GM21360 (cell line): Measurements from ENCODE around the gene GMPR.

ENCODE experiments used
- ATAC-seq: cut with Tn5 transposase; IDR thresholded peaks from one replicate; pipeline ENCODE4 v1.9.1; 2021; ENCODE audit warnings: mild to moderate bottlenecking, moderate library complexity; ENCODE audit not compliant: unreplicated experiment

Gene GMPR

DNA sequence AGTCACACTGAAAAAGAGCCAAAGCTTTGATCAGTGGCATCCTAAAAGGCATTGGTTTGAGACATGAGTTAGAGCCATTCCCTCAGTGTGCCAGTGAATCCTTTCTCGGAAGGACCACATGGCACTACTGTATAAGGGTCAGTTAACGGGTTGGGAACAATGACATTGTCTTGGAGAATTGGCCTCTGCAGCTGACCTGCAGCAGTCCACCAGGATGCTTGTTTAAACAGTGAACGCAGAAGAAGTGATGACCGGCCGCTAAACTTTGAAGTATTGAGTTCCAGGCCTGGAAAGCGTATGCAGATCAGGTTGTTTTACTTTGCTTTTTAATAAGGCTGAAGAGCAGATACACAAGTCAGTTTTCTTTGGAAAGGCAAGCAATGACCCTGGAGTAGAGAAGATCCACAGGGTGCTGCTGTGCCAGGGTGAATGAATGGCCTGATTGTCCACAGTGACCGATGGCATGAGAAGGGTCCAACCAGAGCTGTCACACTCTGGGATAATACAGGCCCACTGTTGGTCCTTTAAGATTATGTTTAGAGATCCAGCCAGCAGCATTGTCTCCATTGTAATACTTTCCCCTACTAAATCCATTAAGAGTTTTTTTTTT lies 57.8 kb downstream of the GMPR start:
- no peak for ATAC-seq

DNA sequence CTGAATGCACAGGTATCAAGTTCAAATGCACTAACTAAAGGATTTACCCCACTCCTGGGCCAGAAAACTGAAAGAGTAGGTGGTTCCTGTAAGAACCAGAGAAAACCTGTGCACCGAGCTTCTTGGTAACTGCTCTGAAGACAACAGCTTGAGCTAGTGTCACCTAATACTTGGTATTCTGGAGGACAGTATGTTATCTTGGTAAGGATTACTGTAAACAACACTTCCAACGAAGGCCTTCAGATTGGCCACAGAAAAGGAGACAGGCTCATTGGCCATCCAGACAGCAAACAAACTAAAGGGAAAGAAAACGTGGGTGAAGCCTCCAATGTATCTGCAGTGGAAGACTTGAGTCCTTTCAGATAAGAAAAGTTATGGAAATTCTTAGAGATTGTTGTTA lies 61.5 kb downstream of the GMPR start:
- ATAC-seq, result no peak

DNA sequence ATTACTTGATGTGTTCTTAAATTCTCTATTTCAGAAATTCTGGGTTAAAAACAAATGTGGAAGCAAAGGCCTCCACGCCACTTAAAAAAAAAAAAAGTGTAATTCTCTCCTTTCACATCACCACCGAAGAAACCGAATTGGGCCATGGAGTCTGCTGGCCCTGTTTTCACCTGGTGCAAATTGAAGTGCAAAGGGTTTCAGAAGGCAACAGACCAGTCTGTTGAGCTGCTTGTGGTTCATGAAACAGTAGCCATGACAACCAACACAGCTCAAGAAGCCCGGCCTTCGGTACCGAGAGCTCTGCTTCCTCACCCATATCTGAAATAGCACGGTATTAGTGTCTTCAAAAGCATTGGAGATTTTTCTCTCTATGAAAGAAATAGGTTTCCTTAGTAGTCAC lies 63.1 kb downstream of the GMPR start:
- ATAC-seq, result peak; percentile 68

DNA sequence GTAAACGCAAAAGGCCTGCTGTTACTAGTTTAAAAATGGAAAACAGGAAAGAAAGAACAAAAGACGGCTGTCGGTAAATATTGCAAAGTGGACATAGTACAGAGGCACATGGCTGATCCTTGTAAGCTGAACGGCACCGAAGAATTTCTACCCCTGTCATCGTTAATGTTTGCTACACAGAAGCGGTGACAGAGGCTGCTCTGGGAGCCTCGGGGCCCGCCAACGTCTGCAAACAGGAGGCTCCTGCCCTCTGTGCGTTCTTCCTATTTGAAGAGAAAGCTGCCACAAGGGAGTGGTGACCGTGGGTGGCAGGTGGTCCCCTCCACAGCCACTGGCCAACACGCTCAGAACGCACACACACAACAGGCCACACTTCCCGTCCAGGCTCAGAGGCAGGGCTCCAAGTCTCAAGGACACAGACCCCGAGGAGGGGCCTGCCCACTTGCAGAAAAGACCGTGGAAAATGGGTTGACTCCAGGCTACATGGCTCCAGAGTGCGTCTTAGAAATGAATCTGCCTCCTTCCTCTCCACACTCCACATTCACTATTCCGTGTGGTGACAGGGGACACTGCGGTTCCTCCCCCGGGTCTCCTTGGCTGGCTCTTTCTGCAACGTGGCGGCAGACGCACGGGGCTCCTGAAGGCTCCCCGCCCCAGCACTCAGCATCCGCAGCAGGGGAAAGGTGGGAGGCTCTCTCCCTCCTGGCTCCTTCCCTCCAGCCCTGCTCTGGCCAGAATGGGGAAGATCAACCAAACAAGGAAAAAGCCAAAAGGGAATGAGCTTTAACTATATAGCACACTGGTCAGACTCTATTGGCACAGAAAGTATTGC lies 64.5 kb downstream of the GMPR start:
- ATAC-seq, result no peak

DNA sequence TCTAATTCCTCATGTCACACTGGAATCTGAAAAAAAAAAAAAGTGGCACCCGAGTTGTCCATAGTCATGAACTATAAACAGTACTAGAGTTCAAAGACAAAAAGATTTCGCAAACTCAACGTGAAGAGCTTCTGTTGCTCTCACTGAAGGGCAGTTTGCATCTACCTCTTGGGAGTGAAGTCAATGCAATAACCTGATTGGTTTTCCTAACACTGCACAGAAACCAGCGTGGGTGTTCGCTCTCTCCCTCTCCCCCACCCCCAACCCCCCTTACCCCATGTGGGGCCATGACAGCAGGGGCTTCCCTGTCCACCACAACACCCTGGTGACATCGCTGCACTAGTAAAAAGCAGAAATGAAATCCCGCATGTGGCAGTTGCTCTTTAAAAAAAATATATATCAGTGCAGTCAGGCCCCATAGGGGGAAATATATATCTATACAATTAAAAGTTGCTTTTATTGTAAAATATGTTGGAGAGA lies 66.9 kb downstream of the GMPR start:
- ATAC-seq, result peak; percentile 71

DNA sequence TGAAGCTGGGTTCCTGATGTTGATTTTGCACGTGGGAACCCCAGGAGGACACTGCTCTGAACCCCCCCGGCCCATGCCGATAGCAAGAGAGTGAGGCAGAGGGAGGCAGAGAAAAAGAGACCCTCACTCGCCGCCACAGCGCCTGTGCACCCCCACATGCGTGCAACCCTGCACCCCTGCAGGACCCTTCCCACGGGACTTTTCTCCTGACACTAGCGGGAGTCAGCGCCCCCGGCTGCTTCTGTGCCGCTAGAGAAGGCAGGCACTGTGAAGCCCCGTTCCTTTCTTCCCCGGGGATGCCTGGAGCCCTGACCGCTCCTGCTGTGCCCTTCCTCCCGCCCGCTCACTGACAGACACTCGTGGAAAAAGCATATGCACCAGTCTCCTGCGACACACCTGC lies 67.4 kb downstream of the GMPR start:
- ATAC-seq, result peak; percentile 19

DNA sequence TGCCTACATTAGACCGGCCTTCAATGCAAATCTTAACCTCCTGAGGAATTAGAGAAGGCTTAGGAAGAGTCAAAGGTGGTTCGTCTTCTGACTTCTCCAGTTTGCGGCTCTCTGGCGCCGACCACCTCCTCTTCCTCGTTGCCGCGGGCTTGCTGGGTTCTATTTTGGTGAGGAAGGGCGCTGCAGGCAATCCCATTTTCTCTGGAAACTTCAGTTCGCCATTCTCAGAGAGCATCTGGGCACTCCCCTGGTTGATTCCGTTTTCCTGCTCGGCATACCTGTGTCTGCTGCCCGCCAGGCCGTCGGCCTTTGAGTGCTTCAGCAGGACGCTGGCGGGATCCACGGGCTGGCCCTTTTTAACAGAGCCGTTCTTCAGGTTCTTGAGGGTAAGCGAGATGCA lies 67.9 kb downstream of the GMPR start:
- ATAC-seq, result peak; percentile 4

DNA sequence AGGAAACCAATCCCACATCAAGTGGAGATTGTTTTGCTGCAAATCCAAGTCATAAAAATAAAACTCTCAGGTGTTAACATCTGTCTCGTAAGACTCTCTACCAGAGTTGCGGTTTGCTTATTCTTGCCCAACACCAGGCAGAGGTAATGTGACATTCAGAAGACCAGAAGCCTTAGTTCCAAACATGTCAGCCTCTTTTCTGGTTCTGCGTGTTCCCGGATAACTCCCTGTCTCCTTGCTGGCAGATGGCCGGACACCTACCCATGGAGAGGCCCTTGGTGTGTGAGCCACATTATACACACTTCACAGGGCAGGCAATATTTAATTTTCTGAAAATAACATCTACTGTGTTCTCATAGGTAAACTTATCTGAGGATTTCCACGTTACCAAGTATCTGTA lies 73.4 kb downstream of the GMPR start:
- ATAC-seq, result no peak

DNA sequence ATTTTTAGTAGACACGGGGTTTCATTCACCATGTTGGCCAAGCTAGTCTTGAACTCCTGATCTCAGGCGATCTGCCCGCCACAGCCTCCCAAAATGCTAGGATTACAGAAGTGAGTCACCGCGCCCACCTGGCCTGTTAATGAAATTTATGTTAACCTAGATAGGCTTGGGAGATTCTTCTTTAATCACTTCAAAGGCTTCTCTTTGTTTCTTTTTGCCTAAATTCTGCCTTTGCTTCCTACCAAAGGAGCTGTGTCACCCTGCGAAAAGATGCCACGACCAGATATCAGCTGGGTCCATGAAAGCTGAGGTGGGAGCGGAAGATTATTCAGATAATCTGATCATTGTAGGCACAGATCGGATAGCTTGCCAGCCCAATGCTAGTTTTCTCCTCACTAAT lies 75.3 kb downstream of the GMPR start:
- no peak for ATAC-seq

DNA sequence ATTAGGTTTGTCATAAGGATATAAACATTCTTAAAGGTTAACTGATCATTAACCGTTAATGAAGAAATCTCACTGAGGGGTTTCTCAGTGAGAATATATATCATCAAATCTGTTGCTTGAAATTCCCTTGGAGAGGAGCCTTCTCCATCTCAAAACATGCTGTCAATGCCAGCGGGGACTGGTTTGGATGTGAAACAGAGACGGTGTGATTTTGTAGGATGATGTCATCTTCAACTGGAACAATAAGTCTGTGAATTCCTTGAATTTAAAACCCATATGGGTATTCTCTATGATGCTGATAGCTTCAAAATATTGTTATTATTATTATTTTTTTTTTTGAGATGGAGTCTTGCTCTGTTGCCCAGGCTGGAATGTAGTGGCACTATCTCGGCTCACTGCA lies 75.9 kb downstream of the GMPR start:
- ATAC-seq, result no peak

DNA sequence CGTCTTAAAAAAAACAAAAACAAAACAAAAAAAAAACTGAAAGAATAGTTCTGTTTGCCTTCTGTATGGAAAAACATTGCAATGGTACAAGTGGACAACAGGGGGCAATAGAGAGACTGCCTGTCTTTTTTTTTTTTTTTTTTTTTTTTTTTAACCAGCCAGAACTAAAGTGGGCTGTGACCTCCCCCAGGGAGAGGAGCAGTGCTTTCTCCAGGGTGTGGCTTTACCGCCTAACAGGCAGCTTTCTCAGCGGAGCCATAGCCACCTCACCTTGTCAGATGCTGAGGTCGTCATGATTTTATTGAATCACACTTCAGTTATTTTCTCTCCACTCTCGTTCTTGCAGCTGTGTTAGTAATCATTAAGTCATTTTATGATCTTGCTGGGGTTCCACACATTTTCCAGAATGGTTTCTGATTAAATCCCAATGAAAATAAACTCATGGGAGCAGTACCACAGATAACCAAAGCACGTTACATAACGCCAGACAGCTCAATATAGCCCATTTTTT lies 78.4 kb downstream of the GMPR start:
- ATAC-seq, result no peak

DNA sequence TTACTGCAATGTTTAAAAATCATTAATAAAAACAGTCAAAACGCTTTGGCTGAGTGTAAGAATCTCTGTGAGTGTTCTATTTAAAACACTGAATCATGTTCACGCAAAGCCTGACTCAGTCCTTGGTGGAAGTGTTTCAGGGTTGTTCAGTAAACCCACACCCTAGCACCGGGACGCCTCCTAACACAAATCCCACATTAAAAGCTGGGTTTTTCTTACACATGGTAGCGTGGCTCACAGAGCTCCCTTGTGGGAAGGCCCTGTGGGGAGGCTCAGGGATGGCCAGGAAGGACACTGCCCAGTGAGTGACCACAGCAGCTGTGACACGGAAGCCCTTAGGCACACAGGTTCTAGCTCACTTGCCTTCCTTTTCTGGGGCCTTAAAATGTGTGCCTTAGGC lies 80.2 kb downstream of the GMPR start:
- ATAC-seq, result no peak

DNA sequence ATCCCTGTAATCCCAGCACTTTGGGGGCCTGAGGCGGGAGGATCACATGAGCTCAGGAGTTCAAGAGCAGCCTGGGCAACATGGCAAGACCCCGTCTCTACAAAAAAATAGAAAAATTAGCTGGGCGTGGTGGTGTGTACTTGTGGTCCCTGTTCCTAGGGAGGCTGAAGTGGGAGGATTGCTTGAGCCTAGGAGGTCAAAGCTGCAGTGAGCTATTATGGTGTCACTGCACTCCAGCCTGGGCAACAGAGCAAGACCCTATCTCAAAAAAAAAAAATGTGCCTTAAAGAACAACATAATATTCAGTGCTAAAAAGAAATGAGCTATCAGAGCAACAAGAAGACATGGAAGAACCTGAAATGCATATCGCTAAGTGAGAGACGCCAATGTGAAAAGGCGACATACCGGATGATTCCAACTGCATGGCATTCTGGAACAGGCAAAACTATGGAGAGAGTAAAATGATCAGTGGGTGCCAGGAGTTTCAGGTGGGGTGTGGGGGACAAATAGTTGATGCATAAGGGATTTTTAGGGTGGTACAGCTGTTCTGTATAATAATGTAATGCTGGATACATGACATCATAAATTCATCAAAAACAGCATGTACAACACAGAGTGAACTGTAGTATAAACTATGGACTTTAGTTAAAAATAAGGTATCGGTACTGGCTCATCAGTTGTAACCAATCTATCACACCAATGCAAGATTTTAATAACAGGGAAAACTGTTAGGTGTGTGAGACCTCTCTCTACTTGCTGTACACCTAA lies 80.8 kb downstream of the GMPR start:
- ATAC-seq, result no peak

DNA sequence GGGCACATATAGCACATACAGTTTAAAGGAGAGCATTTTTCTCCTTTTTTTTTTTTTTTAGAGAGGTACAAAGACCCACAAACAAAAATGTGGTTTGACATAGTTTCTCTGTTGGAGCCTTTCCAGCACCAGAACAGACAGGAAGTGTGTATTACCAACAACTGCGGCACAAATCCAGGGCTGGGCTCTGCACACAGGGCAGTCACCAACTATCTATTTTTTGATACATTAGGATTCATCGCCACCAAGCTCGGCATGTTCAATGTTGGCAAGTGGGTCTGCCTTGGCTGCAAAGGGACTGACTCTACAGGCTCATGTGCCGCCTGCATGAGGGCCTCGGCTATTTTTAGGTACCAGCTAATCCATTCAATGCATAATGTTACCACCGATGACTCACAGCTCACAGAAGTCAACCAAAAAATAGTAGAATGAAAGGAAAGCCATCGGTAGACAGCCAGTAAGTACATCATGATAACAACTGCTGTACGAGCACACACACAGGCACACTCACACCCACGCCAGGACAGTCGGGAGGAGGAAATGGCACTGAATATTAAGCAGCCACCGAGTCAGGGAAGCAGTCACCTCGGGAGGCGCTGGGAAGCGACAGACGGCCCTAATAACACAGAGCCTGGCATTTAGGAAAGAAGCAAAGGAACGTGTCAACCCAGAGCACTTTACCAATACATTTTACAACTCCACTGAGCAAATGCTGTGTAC lies 81.6 kb downstream of the GMPR start:
- ATAC-seq, result peak; percentile 51

DNA sequence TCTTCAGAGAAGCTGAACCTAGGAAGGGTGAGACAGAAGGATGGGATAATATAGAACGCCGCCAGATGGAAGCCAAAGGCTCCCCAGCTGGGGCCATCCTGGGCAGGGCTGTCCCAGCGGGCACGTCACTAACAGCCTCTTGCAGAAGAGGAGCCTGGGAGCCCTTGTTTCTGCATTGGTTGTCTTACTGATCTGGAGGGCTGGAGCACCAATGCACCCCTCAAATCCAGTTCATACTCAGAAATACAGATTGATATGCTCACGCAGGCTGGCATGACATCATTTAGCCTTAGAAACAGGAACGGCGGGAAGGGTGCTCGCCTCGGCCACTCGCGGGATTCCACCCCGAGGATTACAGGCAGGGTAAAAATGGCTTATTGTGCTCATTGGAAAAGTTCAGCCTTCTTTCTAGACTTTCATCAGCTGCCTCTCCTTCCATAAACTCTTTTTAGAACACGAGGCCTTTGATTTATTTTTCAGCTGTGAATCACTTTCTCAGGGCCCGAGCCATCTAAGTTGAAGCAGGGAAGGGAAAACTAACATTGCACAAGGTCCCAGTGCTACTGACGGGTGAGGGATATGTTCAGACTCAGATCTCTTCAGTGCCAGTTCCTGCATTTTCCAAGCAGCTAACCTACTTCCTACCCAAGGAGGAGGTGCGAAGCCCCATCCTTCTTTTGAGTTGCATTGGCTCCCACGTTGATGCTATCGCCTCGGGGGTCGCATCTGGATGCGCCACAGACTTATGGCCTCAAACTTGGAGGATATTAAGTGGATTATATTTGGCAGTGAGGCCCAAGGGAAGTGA lies 82.3 kb downstream of the GMPR start:
- ATAC-seq, result no peak

DNA sequence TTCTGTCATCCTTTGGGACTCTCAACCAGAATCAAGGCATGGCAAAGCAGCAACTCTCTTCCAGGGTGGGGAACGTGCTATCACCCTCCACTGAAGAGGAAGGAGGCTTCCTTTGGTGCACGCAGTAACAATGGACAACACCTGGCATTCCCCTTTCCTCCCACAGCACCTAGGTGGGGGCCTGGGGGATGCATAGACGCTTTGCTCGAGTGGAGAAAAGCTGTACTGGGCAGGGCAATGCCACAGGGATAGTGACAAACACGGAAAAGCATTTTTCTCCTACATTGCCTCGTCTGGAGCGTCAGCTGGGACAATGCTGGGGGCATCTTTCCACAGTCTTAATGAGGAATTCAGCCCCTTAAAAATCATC lies 82.9 kb downstream of the GMPR start:
- no peak for ATAC-seq

DNA sequence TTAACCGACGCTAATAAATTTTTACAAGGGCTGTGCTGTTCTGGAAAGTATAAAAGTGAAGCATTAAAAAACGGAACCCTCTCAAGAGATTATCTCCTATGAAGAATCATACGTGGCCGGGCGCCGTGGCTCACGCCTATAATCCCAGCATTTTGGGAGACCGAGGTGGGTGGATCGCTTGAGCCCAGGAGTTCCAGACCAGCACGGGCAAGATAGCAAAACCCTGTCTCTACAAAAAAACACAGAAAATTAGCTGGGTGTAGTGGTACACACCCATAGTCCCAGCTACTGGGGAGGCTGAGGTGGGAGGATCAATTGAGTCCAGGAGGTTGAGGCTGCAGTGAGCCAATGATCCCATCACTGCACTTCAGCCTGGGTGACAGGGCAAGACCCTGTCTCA lies 83.4 kb downstream of the GMPR start:
- ATAC-seq, result no peak

DNA sequence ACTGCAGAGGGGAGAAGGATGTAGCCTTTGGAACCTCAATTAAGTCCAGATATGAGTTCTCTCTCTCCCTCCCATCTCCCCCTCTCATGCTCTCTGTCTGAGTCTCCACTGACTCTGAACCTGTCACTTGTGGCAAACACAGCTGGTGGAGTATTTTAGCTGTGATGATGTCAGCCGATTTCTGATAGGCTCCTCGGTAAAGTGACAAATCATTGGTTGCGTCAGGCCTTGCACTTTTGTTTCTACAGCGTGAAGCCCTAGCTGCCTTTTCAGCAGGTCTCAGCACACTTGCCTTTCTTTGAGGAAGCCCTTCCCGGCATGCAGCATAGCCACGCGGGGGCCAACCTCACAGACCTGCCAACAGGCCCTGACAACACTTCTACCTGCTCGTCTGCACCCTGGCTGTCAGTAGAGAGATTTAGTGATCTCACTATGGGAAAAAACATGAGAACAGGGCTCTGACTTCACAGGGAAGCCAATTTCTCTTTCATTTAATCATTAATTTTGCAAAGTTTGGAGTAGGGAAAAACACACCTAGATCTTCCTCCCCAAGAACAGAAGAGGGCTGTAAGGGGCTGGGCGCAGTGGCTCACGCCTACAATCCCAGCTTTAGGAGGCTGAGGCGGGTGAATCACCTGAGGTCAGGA lies 84.4 kb downstream of the GMPR start:
- ATAC-seq, result peak; percentile 73

DNA sequence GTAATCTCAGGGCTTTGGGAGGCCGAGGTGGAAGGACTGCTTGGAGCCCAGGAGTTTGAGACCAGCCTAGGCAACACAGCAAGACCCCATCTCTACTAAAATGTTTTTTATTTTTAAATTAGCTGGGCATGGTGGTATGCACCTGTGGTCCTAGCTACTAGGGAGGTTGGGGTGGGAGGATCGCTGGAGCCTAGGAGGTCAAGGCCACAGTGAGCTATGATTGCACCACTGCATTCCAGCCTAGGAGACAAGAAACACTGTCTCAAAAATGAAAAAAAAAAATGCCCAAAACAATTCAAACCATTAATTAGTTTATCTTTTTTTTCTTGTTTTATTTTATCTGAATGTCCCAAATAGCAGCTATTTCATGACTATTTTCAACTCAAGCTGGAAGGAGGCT lies 85.8 kb downstream of the GMPR start:
- no peak for ATAC-seq
